H1 (cell line): Measurements from ENCODE around the gene SORL1-AS1.

Experiments
- CTCF ChIA-PET: fragments of 300-600 bp; sonication (Branson Sonifier 250); formaldehyde crosslinking; loops from one replicate; lab custom pipeline; 2021; ENCODE audit not compliant: partially characterized antibody; lab: Charles Lee
- POLR2A ChIA-PET: fragments of 300-600 bp; sonication (Branson Sonifier 250); formaldehyde crosslinking; loops from one replicate; lab custom pipeline; 2021; ENCODE audit warnings: inconsistent platforms; ENCODE audit not compliant: partially characterized antibody; lab: Charles Lee
- DNase-seq, 2 experiments: peaks; one replicate each; pipeline versions ENCODE4 v3.0.0 to v3.0.0-alpha.2; 2010 to 2022; ENCODE audit warnings: low spot score in 2 of 2, low read depth in 1 of 2, mixed read lengths in 1 of 2
- FAIRE-seq: peaks from 2 replicates; lab custom pipeline; 2011; peaks lifted over from hg19 to GRCh38; lab: Jason Lieb, UNC
- H2AFZ ChIP-seq: 2 replicates; pipeline ENCODE4 v1.8.1; 2012; ENCODE audit warnings: low read length, inconsistent platforms
- H2AK5ac ChIP-seq: 2 replicates; pipeline ENCODE4 v1.6.1; 2013; ENCODE audit warnings: low read depth, low read length
- H2BK120ac ChIP-seq: replicated peaks from 2 replicates; pipeline ENCODE3; 2013; ENCODE audit warnings: low read depth, low read length, inconsistent platforms
- H2BK12ac ChIP-seq: 2 replicates; pipeline ENCODE4 v1.6.1; 2013; ENCODE audit warnings: low read depth, low read length
- H2BK15ac ChIP-seq: 2 replicates; pipeline ENCODE4 v1.6.1; 2013; ENCODE audit warnings: low read length
- H2BK20ac ChIP-seq: 2 replicates; pipeline ENCODE4 v1.6.1; 2013; ENCODE audit warnings: low read length
- H2BK5ac ChIP-seq: 2 replicates; pipeline ENCODE4 v1.6.1; 2013; ENCODE audit warnings: low read depth, low read length
- H3K14ac ChIP-seq: 2 replicates; pipeline ENCODE4 v1.6.1; 2013; ENCODE audit warnings: inconsistent platforms; ENCODE audit not compliant: insufficient read length
- H3K18ac ChIP-seq: 2 replicates; pipeline ENCODE4 v1.6.1; 2013; ENCODE audit warnings: low read length; ENCODE audit errors: extremely low read depth
- H3K23ac ChIP-seq: 2 replicates; pipeline ENCODE4 v1.6.1; 2013; ENCODE audit warnings: inconsistent platforms; ENCODE audit not compliant: insufficient read length
- H3K23me2 ChIP-seq: 2 replicates; pipeline ENCODE4 v1.6.1; 2013; ENCODE audit warnings: low read depth, low read length
- H3K27ac ChIP-seq: 2 replicates; pipeline ENCODE4 v1.6.1; 2011; ENCODE audit warnings: low read depth, low read length, inconsistent platforms
- H3K27me3 ChIP-seq, 4 experiments: replicated peaks in 1 of 4; 1 replicate in 1 of 4; 2 replicates in 3 of 4; pipeline versions ENCODE4 v1.6.1 to v1.8.1; 2011 to 2013; ENCODE audit warnings: low read length in 3 of 4, mild to moderate bottlenecking in 3 of 4, inconsistent platforms in 2 of 4, mixed read lengths in 2 of 4, moderate library complexity in 1 of 4; ENCODE audit not compliant: control insufficient read depth in 3 of 4, insufficient read depth in 3 of 4; ENCODE audit errors: extremely low read depth in 1 of 4
- H3K36me3 ChIP-seq, 4 experiments: 2 replicates each; pipeline versions ENCODE4 v1.6.1 to v1.8.1; 2011 to 2013; ENCODE audit warnings: mild to moderate bottlenecking in 4 of 4, low read length in 3 of 4, moderate library complexity in 2 of 4, control low read depth in 1 of 4, inconsistent platforms in 1 of 4; ENCODE audit not compliant: insufficient read depth in 4 of 4, control insufficient read depth in 2 of 4
- H3K4ac ChIP-seq: replicated peaks from 2 replicates; pipeline ENCODE3; 2013; ENCODE audit warnings: low read length, low read depth, mixed read lengths, inconsistent platforms; ENCODE audit not compliant: insufficient read length
- H3K4me1 ChIP-seq, 4 experiments: replicated peaks in 1 of 4; 1 replicate in 1 of 4; 2 replicates in 3 of 4; pipeline versions ENCODE4 v1.6.1 to v1.8.1; 2011 to 2013; ENCODE audit warnings: low read length in 3 of 4, inconsistent platforms in 2 of 4, mixed read lengths in 1 of 4; ENCODE audit not compliant: insufficient read depth in 4 of 4, control insufficient read depth in 3 of 4
- H3K4me2 ChIP-seq, 2 experiments: 2 replicates each; pipeline versions ENCODE4 v1.6.1 to v1.8.1; 2011 to 2013; ENCODE audit warnings: low read depth in 2 of 2, low read length in 2 of 2, control low read depth in 1 of 2, inconsistent platforms in 1 of 2, mild to moderate bottlenecking in 1 of 2; ENCODE audit not compliant: insufficient read depth in 1 of 2
- H3K4me3 ChIP-seq, 4 experiments: fragments of 200-600, 300-600 bp in 1 of 4; sonication (generic), shearing (Covaris generic), sonication (Bioruptor Twin) in 1 of 4; 2 replicates each; pipeline versions ENCODE4 v1.5.1 to v1.8.1; 2011 to 2016; ENCODE audit warnings: low read length in 4 of 4, low read depth in 3 of 4, control low read depth in 2 of 4, inconsistent platforms in 2 of 4, mild to moderate bottlenecking in 2 of 4, mixed read lengths in 1 of 4, moderate library complexity in 1 of 4; ENCODE audit not compliant: insufficient read depth in 2 of 4; ENCODE audit errors: extremely low read depth in 1 of 4
- H3K56ac ChIP-seq: replicated peaks from 2 replicates; pipeline ENCODE3; 2013; ENCODE audit warnings: low read depth, mild to moderate bottlenecking, mixed read lengths, low read length, inconsistent platforms; ENCODE audit not compliant: insufficient read length
- H3K79me1 ChIP-seq: 2 replicates; pipeline ENCODE4 v1.6.1; 2013; ENCODE audit warnings: low read depth, low read length, control low read depth
- H3K79me2 ChIP-seq, 2 experiments: 2 replicates each; pipeline versions ENCODE4 v1.6.1 to v1.8.1; 2012 to 2013; ENCODE audit warnings: low read length in 2 of 2, mild to moderate bottlenecking in 2 of 2, inconsistent platforms in 1 of 2; ENCODE audit not compliant: insufficient read depth in 2 of 2, control insufficient read depth in 1 of 2
- H3K9ac ChIP-seq, 4 experiments: replicated peaks in 1 of 4; 1 replicate in 1 of 4; 2 replicates in 3 of 4; pipeline versions ENCODE4 v1.6.1 to v1.8.1; 2011 to 2013; ENCODE audit warnings: low read depth in 3 of 4, low read length in 3 of 4, control low read depth in 2 of 4, mild to moderate bottlenecking in 2 of 4, moderate library complexity in 2 of 4, inconsistent platforms in 1 of 4; ENCODE audit errors: extremely low read depth in 1 of 4
- H3K9me3 ChIP-seq, 2 experiments: 2 replicates each; pipeline versions ENCODE4 v1.6.1 to v1.8.1; 2012 to 2013; ENCODE audit warnings: mild to moderate bottlenecking in 2 of 2, moderate library complexity in 2 of 2, control low read depth in 1 of 2, inconsistent platforms in 1 of 2, low read depth in 1 of 2, low read length in 1 of 2, mixed read lengths in 1 of 2; ENCODE audit not compliant: insufficient read depth in 2 of 2
- H4K20me1 ChIP-seq, 2 experiments: replicated peaks in 1 of 2; 2 replicates each; pipeline versions ENCODE3 to v1.8.1; 2011 to 2013; ENCODE audit warnings: inconsistent platforms in 2 of 2, low read length in 2 of 2, mild to moderate bottlenecking in 1 of 2; ENCODE audit not compliant: insufficient read depth in 2 of 2, control insufficient read depth in 1 of 2
- H4K5ac ChIP-seq: 2 replicates; pipeline ENCODE4 v1.6.1; 2013; ENCODE audit warnings: low read length, low read depth, mixed read lengths, inconsistent platforms; ENCODE audit not compliant: insufficient read length
- H4K8ac ChIP-seq: 2 replicates; pipeline ENCODE4 v1.8.0; 2013; ENCODE audit warnings: mild to moderate bottlenecking, moderate library complexity, low read length, inconsistent platforms; ENCODE audit not compliant: insufficient read depth; ENCODE audit errors: extremely low read depth
- H4K91ac ChIP-seq: replicated peaks from 2 replicates; pipeline ENCODE3; 2013; ENCODE audit warnings: low read length, mixed read lengths, inconsistent platforms; ENCODE audit not compliant: insufficient read length
- CEBPB ChIP-seq: IDR thresholded peaks from 2 replicates; pipeline ENCODE4 v1.6.1; 2012; ENCODE audit warnings: low read depth, low read length
- GABPA ChIP-seq: IDR thresholded peaks from 2 replicates; pipeline ENCODE4 v1.6.1; 2011; ENCODE audit warnings: mild to moderate bottlenecking, low read length, moderate library complexity, borderline replicate concordance; ENCODE audit not compliant: insufficient read depth
- HDAC2 ChIP-seq, 2 experiments: fragments of 300-600 bp in 1 of 2; sonication (generic) in 1 of 2; IDR thresholded peaks; 2 replicates each; pipeline ENCODE4 v1.6.1; 2011 to 2012; ENCODE audit warnings: low read depth in 2 of 2, low read length in 2 of 2, mild to moderate bottlenecking in 2 of 2, moderate library complexity in 2 of 2, borderline replicate concordance in 1 of 2, inconsistent platforms in 1 of 2
- JUND ChIP-seq: IDR thresholded peaks from 2 replicates; pipeline ENCODE4 v1.6.1; 2011; ENCODE audit warnings: mild to moderate bottlenecking, improper control_type of control experiment, low read length
- POU5F1 ChIP-seq: IDR thresholded peaks from 2 replicates; pipeline ENCODE4 v1.6.1; 2011; ENCODE audit warnings: low read depth, mild to moderate bottlenecking, low read length, moderate library complexity
- RNF2 ChIP-seq: fragments of 200-900, 300-1000 bp; sonication (generic); IDR thresholded peaks from 2 replicates; pipeline ENCODE4 v1.7.1; 2016; ENCODE audit warnings: borderline replicate concordance, low read depth, mild to moderate bottlenecking, antibody characterized with exemption, low read length; ENCODE audit not compliant: poor library complexity, severe bottlenecking; ENCODE audit errors: missing control alignments
- SIX5 ChIP-seq: IDR thresholded peaks from 2 replicates; pipeline ENCODE4 v1.6.1; 2011; ENCODE audit warnings: mild to moderate bottlenecking, low read depth, low read length
- SP1 ChIP-seq: IDR thresholded peaks from 2 replicates; pipeline ENCODE4 v1.6.1; 2011; ENCODE audit warnings: low read depth, low read length
- SUZ12 ChIP-seq: fragments of 200-600 bp; sonication (generic); IDR thresholded peaks from 2 replicates; pipeline ENCODE4 v1.6.1; 2012; ENCODE audit warnings: mild to moderate bottlenecking, inconsistent platforms, low read length, moderate library complexity, mixed read lengths
- TAF7 ChIP-seq: optimal IDR thresholded peaks from 2 replicates; pipeline ENCODE3; 2011; ENCODE audit warnings: low read depth, mild to moderate bottlenecking, inconsistent platforms, low read length, moderate library complexity, borderline replicate concordance
- WGBS, 2 experiments: shearing (Covaris generic) in 1 of 2; methylation state at CpG; one replicate each; pipeline versions ENCODE4 v1.1.6 to v1.1.7; 2013 to 2015; ENCODE audit warnings: low lambda C conversion rate in 2 of 2, mixed read lengths in 2 of 2, inconsistent platforms in 1 of 2, low coverage in 1 of 2, missing lambda C conversion rate in 1 of 2; ENCODE audit not compliant: insufficient replicate concordance in 2 of 2, insufficient coverage in 1 of 2, insufficient read length in 1 of 2; ENCODE audit errors: extremely low coverage in 1 of 2, missing lambda C conversion rate in 1 of 2; 5-methylcytosine and 5-hydroxymethylcytosine counted together

SORL1-AS1 gene

GRCh38 chr11:121458551-121458950 is 5.8 kb upstream of the SORL1-AS1 start:
- TF ChIP-seq GABPA (no peak), HDAC2 (IDR thresholded peaks at IDR 0.05; ENCODE audit: borderline replicate concordance in 1 of 2, low read depth in 2 of 2, low read length in 2 of 2) (no peak), POU5F1 (no peak), SUZ12 (no peak), SP1 (no peak), CEBPB (no peak), RNF2 (no peak), SIX5 (no peak), TAF7 (no peak), JUND (no peak)
- no peak for FAIRE-seq
- H3K23ac ChIP-seq, result no peak overlapping the region

More at GRCh38 chr11:121458551-121458950, 5.8 kb upstream of the SORL1-AS1 start:
- no peak overlapping the region for H2BK5ac ChIP-seq
- CTCF ChIA-PET, result interaction anchor here (1.0 to 1.2 kb wide), 2 partner anchors 9 to 17 kb away, joined by 3 to 4 read pairs; no protein-coding TSS in a partner anchor
- no peaks in the 10 kb centered on the region for H3K23me2 ChIP-seq
- no peaks in the 10 kb centered on the region for H3K27me3 ChIP-seq
- no peak overlapping the region for H2AFZ ChIP-seq
- no peak overlapping the region for H3K4ac ChIP-seq
- peaks cover 24% of the 10 kb centered on the region for H3K79me1 ChIP-seq
- H2BK120ac ChIP-seq, result no peak overlapping the region
- H3K9me3 ChIP-seq, result no peaks in the 10 kb centered on the region
- no peaks in the 10 kb centered on the region; a peak in 1 of 8 replicates for H3K36me3 ChIP-seq
- H4K8ac ChIP-seq, result no peak overlapping the region
- no peak overlapping the region for H2BK12ac ChIP-seq
- no peak overlapping the region for H3K14ac ChIP-seq
- POLR2A ChIA-PET, result interaction anchor here (0.6 kb wide), 1 partner anchor 106 kb away, joined by 3 read pairs; no protein-coding TSS in a partner anchor
- no peak overlapping the region for H2AK5ac ChIP-seq
- H3K4me1 ChIP-seq, result peaks cover 11 to 26% (median 21%) of the 10 kb centered on the region in 4 experiments
- H3K4me2 ChIP-seq, result no peak overlapping the region
- no peak overlapping the region for H3K18ac ChIP-seq
- H2BK20ac ChIP-seq, result no peak overlapping the region
- H4K20me1 ChIP-seq, result peaks cover 0 to 4% of the 10 kb centered on the region in 2 experiments
- no peak overlapping the region for H3K56ac ChIP-seq
- no peak for DNase-seq
- no peak overlapping the region for H2BK15ac ChIP-seq
- no peak overlapping the region for H3K9ac ChIP-seq
- WGBS, 2 experiments, result 91% methylated on average over 9 of the region's 9 CpGs; no CpG with 5 or more reads in 1 of the 2 experiments
- no peak overlapping the region for H4K5ac ChIP-seq
- H4K91ac ChIP-seq, result no peak overlapping the region
- peaks cover 24 to 97% of the 10 kb centered on the region in 2 experiments for H3K79me2 ChIP-seq
- no peak overlapping the region for H3K27ac ChIP-seq
- H3K4me3 ChIP-seq, result no peak overlapping the region
